ENCODE results near the gene KLF15.
A peak's percentile ranks its signal among the peaks of the same experiment; 100 is the strongest.

Gene KLF15

GRCh38 chr3:126356373-126357264 is 589 bp downstream of the KLF15 start (continued):
- TF ChIP-seq ZNF580 (tag by site-specific recombination; IDR thresholded peaks at IDR 0.05): no peak
- TF ChIP-seq BCL6B (tag by site-specific recombination; IDR thresholded peaks at IDR 0.05): no peak
- TF ChIP-seq ZFHX2 (tag by site-specific recombination; conservative IDR thresholded peaks at IDR 0.05): peak; percentile 24
- no peak for TF ChIP-seq ZNF23 (tag by site-specific recombination; IDR thresholded peaks at IDR 0.05; ENCODE audit: borderline replicate concordance)
- TF ChIP-seq ZNF518A (tag by site-specific recombination; conservative IDR thresholded peaks at IDR 0.05; ENCODE audit: low read depth): no peak

- peak overlapping the region; percentile 13 for H3K4me3 ChIP-seq (ENCODE audit: low read depth, low read length)
- TF ChIP-seq SCRT1 (tag by site-specific recombination; IDR thresholded peaks at IDR 0.05; ENCODE audit: borderline replicate concordance) (peak; percentile 64; the same call in 1 of the 2 replicates), ZNF202 (tag by site-specific recombination; IDR thresholded peaks at IDR 0.05; ENCODE audit: borderline replicate concordance) (no peak), ZEB2 (tag by site-specific recombination; IDR thresholded peaks at IDR 0.05) (peak; percentile 45; the same call in 1 of the 2 replicates), BCL11B (tag by site-specific recombination; IDR thresholded peaks at IDR 0.05; ENCODE audit: low read depth) (no peak), ZNF211 (tag by site-specific recombination; IDR thresholded peaks at IDR 0.05; ENCODE audit: low read depth) (no peak), ZNF221 (tag by site-specific recombination; IDR thresholded peaks at IDR 0.05; ENCODE audit: borderline replicate concordance) (no peak), GLIS1 (tag by site-specific recombination; IDR thresholded peaks at IDR 0.05) (peak; percentile 65), ELK4 (IDR thresholded peaks at IDR 0.05; ENCODE audit: borderline replicate concordance, low read depth, low read length) (no peak), ZNF768 (tag by site-specific recombination; IDR thresholded peaks at IDR 0.05) (peak; percentile 39; the same call in 1 of the 2 replicates), REPIN1 (tag by site-specific recombination; IDR thresholded peaks at IDR 0.05; ENCODE audit: low read depth) (no peak), ZNF248 (tag by site-specific recombination; IDR thresholded peaks at IDR 0.05) (no peak), ZFP69B (tag by site-specific recombination; IDR thresholded peaks at IDR 0.05) (no peak), SP2 (tag by site-specific recombination; IDR thresholded peaks at IDR 0.05) (peak; percentile 57), ZBTB8A (tag by site-specific recombination; IDR thresholded peaks at IDR 0.05) (peak; percentile 62; the same call in 1 of the 2 replicates), ZNF518A (tag by site-specific recombination; conservative IDR thresholded peaks at IDR 0.05; ENCODE audit: low read depth) (no peak), BCL11A (tag by site-specific recombination; IDR thresholded peaks at IDR 0.05; ENCODE audit: low read depth) (0 out of 2 replicates have a peak, but pooled peaks have one; percentile 9)
Measured at GRCh38 chr3:126355777-126356372, 1.3 kb downstream of the KLF15 start.

More at GRCh38 chr3:126355777-126356372, 1.3 kb downstream of the KLF15 start:
- POLR2A ChIA-PET: no interaction called here
- peaks cover 0 to 20% of the 10 kb centered on the region in 2 experiments; a peak in 1 of 3 replicates for H3K36me3 ChIP-seq (ENCODE audit: control insufficient read depth in 2 of 2, insufficient read depth in 1 of 2, low read length in 2 of 2)
- CTCF ChIA-PET: interaction anchor here (0.7 kb wide), 1 partner anchor 427 kb away, joined by 3 read pairs; no protein-coding TSS in a partner anchor
- H3K27ac ChIP-seq (ENCODE audit: extremely low read depth, low read depth, low read length): no peak overlapping the region; the same call in 1 of the 2 replicates
- no peaks in the 10 kb centered on the region for H3K9me3 ChIP-seq (ENCODE audit: control insufficient read depth, insufficient read depth, low read depth, low read length)
- H3K4me1 ChIP-seq (ENCODE audit: control insufficient read depth, insufficient read depth, low read length): no peaks in the 10 kb centered on the region; the same call in 1 of the 2 replicates
